Glomerular visceral epithelial cell (primary cell): ENCODE results near the gene CHRNB2.

ENCODE experiments used
- DNase-seq: peaks from one replicate; pipeline ENCODE4 v3.0.0-alpha.2; 2016; ENCODE audit errors: extremely low spot score

CHRNB2 gene

DNA sequence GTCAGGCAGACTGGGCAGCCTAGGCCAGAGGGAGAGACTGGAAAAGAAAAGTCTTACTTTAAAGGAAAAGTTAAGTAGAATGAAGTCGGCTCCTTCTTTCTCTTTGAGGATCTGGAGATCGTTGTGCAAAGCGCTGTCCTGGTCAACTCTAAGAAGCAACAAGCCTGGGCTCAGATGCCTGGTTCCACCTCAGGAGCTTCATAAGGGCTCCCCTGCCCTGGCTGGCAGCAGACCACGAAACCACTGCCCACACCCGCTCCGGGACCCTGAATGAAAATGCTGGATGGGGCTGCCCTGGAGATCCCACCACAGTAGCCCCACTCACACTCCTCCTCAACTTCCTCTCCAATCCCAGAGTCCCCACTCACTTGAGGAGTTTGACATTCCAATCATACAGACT is 15.5 kb upstream of the CHRNB2 start:
- no peak for DNase-seq

- DNase-seq = no peak
Measured at GRCh38 chr1:154553056-154554030, 14.2 kb upstream of the CHRNB2 start.

- DNase-seq = peak; percentile 25
Measured at GRCh38 chr1:154556422-154556821, 11.2 kb upstream of the CHRNB2 start.

DNA sequence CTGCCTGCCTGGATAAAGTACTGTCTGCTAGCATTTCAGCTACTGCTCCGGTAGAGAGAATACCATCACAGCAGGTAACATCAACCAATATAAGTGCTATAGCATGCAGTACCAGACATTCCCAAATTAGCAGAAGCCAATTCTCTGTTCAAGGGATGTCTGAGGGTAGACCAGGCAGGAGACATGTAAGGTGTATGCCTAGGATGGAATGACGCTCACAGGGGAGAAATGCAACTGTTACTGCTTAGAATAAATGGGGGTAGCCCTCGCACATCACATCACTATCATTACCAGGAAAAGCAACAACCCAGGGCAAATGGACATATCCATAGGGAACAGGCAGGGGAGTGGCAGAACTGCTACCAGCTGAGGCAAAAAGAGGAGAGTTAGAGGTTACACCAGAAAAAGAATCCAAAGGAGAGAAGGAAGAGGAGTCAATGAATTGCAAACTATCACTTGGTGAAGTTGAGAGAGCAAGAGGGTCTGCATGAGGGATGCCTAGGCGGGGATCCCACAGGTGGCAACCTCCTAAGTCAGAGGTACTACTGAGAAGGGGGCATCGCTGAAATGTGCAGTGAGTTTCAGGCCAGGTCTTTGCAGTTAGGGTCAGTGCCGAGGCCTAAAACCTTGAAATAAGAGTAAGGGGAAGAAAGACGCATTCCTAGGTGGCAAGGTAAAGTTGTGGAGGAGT is 10.2 kb upstream of the CHRNB2 start:
- no peak for DNase-seq

- peak; percentile 38 for DNase-seq
Measured at GRCh38 chr1:154557939-154558719, 9.4 kb upstream of the CHRNB2 start, which contains the start of gene UBE2Q1. TSS of gene UBE2Q1 (minus strand) at chr1:154558662. CDS start at chr1:154558553, 109 bp downstream.

- DNase-seq = peak; percentile 99
Measured at GRCh38 chr1:154558720-154559465, 8.7 kb upstream of the CHRNB2 start.

DNA sequence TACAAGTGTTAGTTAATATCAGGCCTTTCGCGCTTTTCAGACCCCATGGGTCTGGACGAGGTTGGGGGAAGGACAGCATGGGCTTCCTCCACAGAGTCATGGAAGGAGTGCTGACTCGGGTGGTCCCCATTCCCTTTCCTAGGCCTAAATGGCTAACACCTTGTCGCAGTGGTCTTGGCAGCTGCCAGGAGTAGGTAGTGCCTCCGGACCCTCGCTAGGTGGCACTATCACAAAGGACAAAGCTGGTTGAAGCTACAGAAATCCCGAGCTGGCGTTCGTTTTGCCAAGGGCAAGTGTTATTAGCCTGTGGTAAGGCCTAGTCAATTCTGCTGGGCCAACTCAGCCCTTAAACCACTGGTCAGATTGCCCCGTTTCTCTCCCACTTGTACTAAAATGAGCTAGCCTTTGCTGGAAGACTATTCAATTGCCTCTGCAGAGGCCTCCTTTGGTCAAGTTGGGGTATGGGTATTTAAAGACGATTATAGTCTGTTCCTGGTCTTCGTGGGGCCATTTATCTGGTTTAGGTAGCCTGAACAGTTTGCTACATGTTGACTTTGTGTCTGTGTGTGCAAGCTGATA is 8.0 kb upstream of the CHRNB2 start:
- DNase-seq = peak; percentile 90

- DNase-seq = no peak
Measured at GRCh38 chr1:154565876-154566275, 1.7 kb upstream of the CHRNB2 start.

DNA sequence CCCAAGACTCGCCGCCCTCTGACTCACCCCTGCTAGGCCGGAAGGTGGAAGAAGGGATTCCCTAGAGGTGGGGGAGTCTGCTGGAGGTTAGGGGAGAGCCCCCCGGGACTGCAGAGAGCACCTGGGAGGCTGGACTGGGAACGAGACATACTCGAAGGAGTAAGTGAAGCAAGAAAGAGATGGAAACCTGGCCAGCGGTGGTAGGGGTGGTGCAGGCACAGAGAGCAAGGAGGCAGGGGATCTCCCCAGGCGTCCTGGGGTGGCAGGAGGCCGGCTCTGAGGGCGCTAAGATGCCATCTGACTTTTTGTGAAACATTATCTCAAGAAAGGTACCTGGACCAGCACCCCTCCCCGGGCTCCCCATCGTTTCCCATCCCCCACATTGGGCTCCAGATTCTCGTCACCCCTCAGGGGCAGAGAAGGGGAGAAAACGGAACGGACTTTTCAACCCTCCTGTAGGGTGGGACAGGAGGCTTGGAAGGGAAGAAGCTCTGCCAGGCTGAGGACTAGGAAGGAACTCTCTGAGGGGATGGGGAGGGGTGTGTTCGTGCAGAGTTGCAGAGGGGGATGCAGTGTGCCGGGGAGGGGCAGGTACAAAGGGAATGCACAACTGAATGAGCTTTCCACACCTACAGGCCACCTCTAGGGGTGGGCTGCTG is 708 bp downstream of the CHRNB2 start:
- no peak for DNase-seq

GRCh38 chr1:154571244-154571963 is 3.8 kb downstream of the CHRNB2 start:
- no peak for DNase-seq

GRCh38 chr1:154571964-154572288 is 4.3 kb downstream of the CHRNB2 start:
- no peak for DNase-seq

DNA sequence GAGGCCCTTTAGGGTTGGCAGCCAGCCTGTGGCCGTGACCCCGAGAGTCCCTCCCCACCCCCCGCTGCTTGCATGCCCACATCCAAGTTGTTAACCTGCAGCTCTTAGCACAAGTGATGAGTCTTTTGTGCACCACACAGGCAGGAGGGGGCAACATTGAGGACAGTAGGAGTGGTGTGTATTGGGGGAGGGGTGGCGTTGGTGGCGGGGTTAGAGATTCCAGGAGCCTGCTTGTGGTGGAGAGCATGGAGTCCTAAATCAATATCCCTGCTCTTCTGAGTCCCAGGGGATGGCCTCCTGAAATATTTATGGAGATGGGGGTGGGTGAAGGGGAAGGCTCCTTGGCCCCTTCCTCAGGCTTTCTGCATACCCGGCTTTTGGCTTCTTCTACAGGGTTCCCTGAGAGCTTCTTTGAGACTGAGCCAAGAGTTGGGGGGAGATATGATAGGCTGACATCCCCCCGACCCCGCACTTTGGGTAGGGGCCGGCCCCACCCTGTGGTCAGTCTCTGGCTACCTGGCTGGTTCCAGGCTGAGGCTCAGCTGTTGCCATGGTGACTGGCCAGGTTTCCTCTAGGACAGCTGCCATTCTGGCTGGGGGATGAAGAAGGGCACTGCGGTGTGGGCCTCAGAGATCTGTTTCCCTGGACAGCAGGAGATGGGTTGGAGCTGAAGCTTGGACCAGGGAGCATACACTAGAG is 5.0 kb downstream of the CHRNB2 start:
- DNase-seq = no peak

DNA sequence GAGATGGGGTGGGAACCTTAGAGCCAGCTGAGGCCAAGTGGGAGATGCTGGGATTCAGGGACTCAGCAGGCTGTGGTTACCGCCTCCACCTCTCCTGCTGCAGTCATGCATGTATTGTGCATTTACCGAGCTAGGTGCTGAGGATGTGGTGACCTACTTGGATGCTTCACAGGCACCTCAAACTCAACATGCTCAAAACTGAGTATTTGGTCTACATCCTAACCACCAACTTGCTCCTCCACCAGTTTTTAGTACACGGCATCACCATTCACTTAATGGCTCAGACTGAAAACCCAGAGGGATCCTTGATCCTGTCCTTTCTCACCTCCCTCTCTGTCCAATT is 5.6 kb downstream of the CHRNB2 start:
- no peak for DNase-seq

DNA sequence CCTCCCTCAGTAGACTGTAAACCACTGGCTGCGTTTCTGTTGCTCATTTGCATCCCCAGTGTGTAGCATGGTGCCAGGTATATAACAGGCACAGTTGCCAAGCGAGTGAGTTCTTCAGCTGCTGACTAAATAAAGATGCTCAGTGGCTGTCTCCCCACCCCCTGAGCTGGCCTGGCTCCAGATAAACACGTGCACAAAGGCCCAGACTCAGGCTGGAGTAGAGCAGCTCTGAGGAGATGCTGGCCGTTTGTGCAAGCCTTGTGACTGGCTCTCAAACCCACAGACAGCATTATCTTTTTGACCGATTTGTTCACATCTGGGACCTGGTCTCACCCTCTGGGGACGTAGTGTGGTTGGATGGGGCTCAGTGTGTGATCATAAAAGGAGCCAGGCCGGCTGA is 7.1 kb downstream of the CHRNB2 start:
- peak; percentile 14 for DNase-seq

DNA sequence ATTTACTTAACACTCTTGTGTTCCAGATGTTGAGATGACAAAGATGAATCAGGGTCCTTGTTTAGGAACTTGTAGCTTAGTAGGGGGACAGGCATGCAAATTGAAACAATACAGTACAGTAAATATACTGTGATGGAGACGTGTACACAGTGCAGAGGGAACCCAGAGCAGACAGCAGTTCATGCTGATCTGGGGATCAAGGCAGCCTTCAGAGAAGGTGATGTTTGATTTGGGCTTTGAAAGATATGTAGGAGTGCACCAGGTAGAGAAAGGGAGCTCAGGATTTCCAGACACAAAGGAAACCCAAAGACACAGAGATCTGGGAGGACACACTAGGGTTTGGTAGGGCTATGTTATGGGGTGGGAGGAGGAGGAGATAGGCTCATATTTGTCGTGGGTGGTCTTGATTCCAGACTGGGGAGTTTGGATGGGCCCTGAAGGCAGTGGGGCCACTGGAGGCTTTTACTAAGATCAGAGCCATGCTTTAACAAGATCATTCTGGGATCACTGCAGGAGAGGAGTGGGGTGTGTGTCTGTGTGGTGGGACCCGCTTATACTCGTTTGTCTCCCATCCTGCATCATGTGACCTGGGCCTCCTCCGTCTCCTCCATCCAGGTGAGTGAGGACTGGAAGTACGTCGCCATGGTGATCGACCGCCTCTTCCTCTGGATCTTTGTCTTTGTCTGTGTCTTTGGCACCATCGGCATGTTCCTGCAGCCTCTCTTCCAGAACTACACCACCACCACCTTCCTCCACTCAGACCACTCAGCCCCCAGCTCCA is 7.8 kb downstream of the CHRNB2 start:
- no peak for DNase-seq

GRCh38 chr1:154575951-154576566 is 8.5 kb downstream of the CHRNB2 start:
- DNase-seq = no peak

DNA sequence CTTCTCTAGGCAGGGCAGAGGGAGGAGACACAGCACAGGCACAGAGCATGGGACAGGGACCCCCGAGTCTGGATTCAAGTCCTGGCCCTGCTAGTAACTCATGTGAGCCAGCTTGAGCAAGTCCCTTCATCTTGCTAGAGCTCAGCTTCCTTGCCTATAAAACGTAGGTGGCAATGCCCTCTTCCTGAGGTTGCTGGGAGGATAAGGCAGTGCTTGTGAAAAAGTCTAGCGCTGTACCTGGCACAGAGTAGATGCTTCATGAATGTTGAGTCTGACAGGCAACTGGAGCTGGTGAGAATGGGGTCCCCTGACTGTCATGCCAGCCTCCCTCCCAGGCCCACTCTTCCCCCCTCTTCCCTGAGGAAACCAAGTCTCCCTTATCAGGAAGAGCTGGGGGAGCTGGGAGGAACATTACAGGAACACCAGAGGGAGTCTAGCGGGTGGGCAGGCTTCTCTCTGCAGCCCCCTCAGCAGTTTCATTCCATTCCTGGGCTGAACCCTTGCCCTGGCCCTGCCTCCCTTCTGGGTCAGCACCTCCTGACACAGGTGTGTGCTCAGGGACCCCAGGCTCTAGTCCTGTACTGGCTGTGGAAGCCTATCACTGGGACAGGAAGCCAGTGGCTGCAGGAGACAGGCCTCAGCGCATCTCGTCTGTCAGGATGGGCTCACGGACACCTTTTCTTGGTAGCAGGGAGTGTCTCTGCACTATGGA is 9.9 kb downstream of the CHRNB2 start:
- no peak for DNase-seq

DNA sequence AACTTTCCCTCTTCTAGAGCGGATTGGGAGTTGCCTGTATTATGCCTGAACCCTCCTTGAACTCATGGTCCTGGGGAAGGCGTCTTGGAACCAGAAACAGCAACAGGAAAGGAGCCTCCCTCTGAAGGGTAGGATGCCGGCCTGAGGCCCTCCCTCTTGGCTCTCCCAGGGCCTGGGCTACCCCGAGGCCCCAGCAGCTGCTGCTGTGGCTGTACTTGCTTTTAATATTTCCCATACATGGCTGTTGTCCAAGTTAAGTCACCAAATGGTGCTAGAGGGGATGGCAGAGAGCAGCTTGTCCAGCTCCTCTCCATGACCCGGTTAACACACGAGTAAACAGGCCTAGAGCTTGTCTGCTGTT is 10.5 kb downstream of the CHRNB2 start:
- DNase-seq = no peak
